ACC112 (cell line): Measurements from ENCODE around the gene DHRSX.

ENCODE experiments used
- H2AFZ ChIP-seq: fragments of 200-600 bp; sonication (generic); one replicate; pipeline ENCODE4 v1.6.0; 2017; ENCODE audit warnings: antibody characterized with exemption, low read length; ENCODE audit not compliant: unreplicated experiment
- H3K27ac ChIP-seq: fragments of 200-600 bp; sonication (generic); 2 replicates; pipeline ENCODE4 v1.5.1; 2014; ENCODE audit warnings: low read depth, mild to moderate bottlenecking, antibody characterized with exemption, low read length, moderate library complexity
- H3K27me3 ChIP-seq: fragments of 200-600 bp; sonication (generic); 2 replicates; pipeline ENCODE4 v1.6.1; 2014; ENCODE audit warnings: mild to moderate bottlenecking, antibody characterized with exemption, low read length, moderate library complexity, mixed read lengths; ENCODE audit not compliant: insufficient read depth
- H3K36me3 ChIP-seq: fragments of 200-600 bp; sonication (generic); 2 replicates; pipeline ENCODE4 v1.6.1; 2016; ENCODE audit warnings: mild to moderate bottlenecking, antibody characterized with exemption, low read length, moderate library complexity, mixed read lengths; ENCODE audit not compliant: insufficient read depth
- H3K4me1 ChIP-seq: fragments of 200-600 bp; sonication (generic); one replicate; pipeline ENCODE4 v1.6.1; 2016; ENCODE audit warnings: low read length, mixed read lengths; ENCODE audit not compliant: insufficient read depth, unreplicated experiment, control insufficient read depth
- H3K4me3 ChIP-seq: fragments of 200-600 bp; sonication (generic); 2 replicates; pipeline ENCODE4 v1.5.1; 2014; ENCODE audit warnings: mild to moderate bottlenecking, low read depth, low read length
- H3K79me2 ChIP-seq: fragments of 200-600 bp; sonication (generic); one replicate; pipeline ENCODE4 v1.6.0; 2016; ENCODE audit warnings: low read length; ENCODE audit not compliant: control insufficient read depth, unreplicated experiment, insufficient read depth

The DHRSX gene

GRCh38 chrX:2327423-2327822 is 173.4 kb downstream of the DHRSX start:
- Histone ChIP-seq H3K4me3 (no peak overlapping the region), H3K4me1 (no peaks in the 10 kb centered on the region), H3K27me3 (no peaks in the 10 kb centered on the region), H3K27ac (no peak overlapping the region), H3K36me3 (no peaks in the 10 kb centered on the region), H2AFZ (no peak overlapping the region), H3K79me2 (no peaks in the 10 kb centered on the region)

GRCh38 chrX:2325076-2325784 is 175.5 kb downstream of the DHRSX start:
- H2AFZ ChIP-seq, result no peak overlapping the region

GRCh38 chrX:2324151-2324550 is 176.6 kb downstream of the DHRSX start:
- Histone ChIP-seq H3K36me3 (no peaks in the 10 kb centered on the region), H3K27me3 (no peaks in the 10 kb centered on the region), H3K4me3 (no peak overlapping the region), H3K4me1 (no peaks in the 10 kb centered on the region), H2AFZ (no peak overlapping the region), H3K79me2 (no peaks in the 10 kb centered on the region), H3K27ac (no peak overlapping the region)

More at GRCh38 chrX:2325076-2325784, 175.5 kb downstream of the DHRSX start:
- Histone ChIP-seq H3K36me3 (no peaks in the 10 kb centered on the region), H3K79me2 (no peaks in the 10 kb centered on the region), H3K27ac (no peak overlapping the region), H3K4me1 (no peaks in the 10 kb centered on the region), H3K4me3 (no peak overlapping the region), H3K27me3 (no peaks in the 10 kb centered on the region)

GRCh38 chrX:2321411-2321810 is 179.4 kb downstream of the DHRSX start:
- Histone ChIP-seq H3K79me2 (no peaks in the 10 kb centered on the region), H3K27me3 (no peaks in the 10 kb centered on the region), H3K4me3 (no peak overlapping the region), H3K36me3 (no peaks in the 10 kb centered on the region), H3K27ac (no peak overlapping the region), H2AFZ (no peak overlapping the region), H3K4me1 (no peaks in the 10 kb centered on the region)

GRCh38 chrX:2320580-2321327 is 180.0 kb downstream of the DHRSX start:
- no peaks in the 10 kb centered on the region for H3K36me3 ChIP-seq
- no peak overlapping the region for H3K4me3 ChIP-seq
- H3K4me1 ChIP-seq, result no peaks in the 10 kb centered on the region

GRCh38 chrX:2320089-2320488 is 180.7 kb downstream of the DHRSX start:
- Histone ChIP-seq H3K27ac (no peak overlapping the region), H3K4me1 (no peaks in the 10 kb centered on the region), H3K79me2 (no peaks in the 10 kb centered on the region), H2AFZ (no peak overlapping the region), H3K36me3 (no peaks in the 10 kb centered on the region), H3K4me3 (no peak overlapping the region), H3K27me3 (no peaks in the 10 kb centered on the region)

More at GRCh38 chrX:2320580-2321327, 180.0 kb downstream of the DHRSX start:
- Histone ChIP-seq H3K27ac (no peak overlapping the region), H2AFZ (no peak overlapping the region), H3K27me3 (no peaks in the 10 kb centered on the region), H3K79me2 (no peaks in the 10 kb centered on the region)

GRCh38 chrX:2318371-2318770 is 182.4 kb downstream of the DHRSX start:
- Histone ChIP-seq H3K79me2 (no peaks in the 10 kb centered on the region), H3K36me3 (no peaks in the 10 kb centered on the region), H3K27ac (no peak overlapping the region), H3K4me1 (no peaks in the 10 kb centered on the region), H3K27me3 (no peaks in the 10 kb centered on the region), H2AFZ (no peak overlapping the region), H3K4me3 (no peak overlapping the region)

GRCh38 chrX:2317527-2318055 is 183.2 kb downstream of the DHRSX start:
- Histone ChIP-seq H3K79me2 (no peaks in the 10 kb centered on the region), H3K36me3 (no peaks in the 10 kb centered on the region), H3K4me3 (no peak overlapping the region)

GRCh38 chrX:2316534-2316933 is 184.2 kb downstream of the DHRSX start:
- Histone ChIP-seq H3K4me3 (no peak overlapping the region), H2AFZ (no peak overlapping the region), H3K27ac (no peak overlapping the region), H3K36me3 (no peaks in the 10 kb centered on the region), H3K27me3 (no peaks in the 10 kb centered on the region), H3K79me2 (no peaks in the 10 kb centered on the region), H3K4me1 (no peaks in the 10 kb centered on the region)

More at GRCh38 chrX:2317527-2318055, 183.2 kb downstream of the DHRSX start:
- H3K4me1 ChIP-seq, result no peaks in the 10 kb centered on the region
- H3K27ac ChIP-seq, result no peak overlapping the region
- no peak overlapping the region for H2AFZ ChIP-seq
- no peaks in the 10 kb centered on the region for H3K27me3 ChIP-seq

GRCh38 chrX:2315434-2315833 is 185.3 kb downstream of the DHRSX start:
- Histone ChIP-seq H3K27ac (no peak overlapping the region), H2AFZ (no peak overlapping the region), H3K4me3 (no peak overlapping the region), H3K36me3 (no peaks in the 10 kb centered on the region), H3K27me3 (no peaks in the 10 kb centered on the region), H3K79me2 (no peaks in the 10 kb centered on the region), H3K4me1 (no peaks in the 10 kb centered on the region)
